WI38 (cell line): ENCODE data around the gene ADGRG1.

ENCODE experiments used
- H3K4me3 ChIP-seq: 2 replicates; pipeline ENCODE4 v1.5.1; 2011; ENCODE audit warnings: low read depth, mild to moderate bottlenecking, control low read depth, low read length
- TF ChIP-seq, protein P1 (sequence below): IDR thresholded peaks from 2 replicates; pipeline ENCODE4 v1.5.1; 2012; ENCODE audit warnings: low read depth, mild to moderate bottlenecking, control low read depth, low read length

ADGRG1 gene

DNA sequence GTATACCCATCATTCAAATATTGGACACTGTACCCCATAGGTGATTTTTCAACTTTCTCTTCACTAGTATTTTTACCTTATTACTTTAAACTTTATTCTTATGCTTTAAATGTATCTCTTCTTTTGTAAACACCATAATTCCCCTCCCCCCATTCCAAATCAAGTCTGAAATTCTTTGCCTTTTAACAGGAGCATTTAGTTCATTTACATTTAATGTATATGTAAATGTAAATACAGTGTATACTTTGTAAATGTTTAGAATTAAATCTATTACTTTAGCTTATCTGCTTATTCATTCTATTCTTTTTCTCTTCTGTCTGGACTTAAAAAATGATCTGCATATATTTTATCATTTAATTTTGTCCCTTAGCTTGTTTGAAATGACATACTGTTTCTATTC is 30.0 kb upstream of the ADGRG1 start:
- H3K4me3 ChIP-seq = no peak overlapping the region
- TF ChIP-seq, protein P1, sequence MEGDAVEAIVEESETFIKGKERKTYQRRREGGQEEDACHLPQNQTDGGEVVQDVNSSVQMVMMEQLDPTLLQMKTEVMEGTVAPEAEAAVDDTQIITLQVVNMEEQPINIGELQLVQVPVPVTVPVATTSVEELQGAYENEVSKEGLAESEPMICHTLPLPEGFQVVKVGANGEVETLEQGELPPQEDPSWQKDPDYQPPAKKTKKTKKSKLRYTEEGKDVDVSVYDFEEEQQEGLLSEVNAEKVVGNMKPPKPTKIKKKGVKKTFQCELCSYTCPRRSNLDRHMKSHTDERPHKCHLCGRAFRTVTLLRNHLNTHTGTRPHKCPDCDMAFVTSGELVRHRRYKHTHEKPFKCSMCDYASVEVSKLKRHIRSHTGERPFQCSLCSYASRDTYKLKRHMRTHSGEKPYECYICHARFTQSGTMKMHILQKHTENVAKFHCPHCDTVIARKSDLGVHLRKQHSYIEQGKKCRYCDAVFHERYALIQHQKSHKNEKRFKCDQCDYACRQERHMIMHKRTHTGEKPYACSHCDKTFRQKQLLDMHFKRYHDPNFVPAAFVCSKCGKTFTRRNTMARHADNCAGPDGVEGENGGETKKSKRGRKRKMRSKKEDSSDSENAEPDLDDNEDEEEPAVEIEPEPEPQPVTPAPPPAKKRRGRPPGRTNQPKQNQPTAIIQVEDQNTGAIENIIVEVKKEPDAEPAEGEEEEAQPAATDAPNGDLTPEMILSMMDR = no peak

- TF ChIP-seq, protein P1 = no peak
- no peak overlapping the region for H3K4me3 ChIP-seq
Observed at GRCh38 chr16:57600048-57600835, 28.2 kb upstream of the ADGRG1 start.

DNA sequence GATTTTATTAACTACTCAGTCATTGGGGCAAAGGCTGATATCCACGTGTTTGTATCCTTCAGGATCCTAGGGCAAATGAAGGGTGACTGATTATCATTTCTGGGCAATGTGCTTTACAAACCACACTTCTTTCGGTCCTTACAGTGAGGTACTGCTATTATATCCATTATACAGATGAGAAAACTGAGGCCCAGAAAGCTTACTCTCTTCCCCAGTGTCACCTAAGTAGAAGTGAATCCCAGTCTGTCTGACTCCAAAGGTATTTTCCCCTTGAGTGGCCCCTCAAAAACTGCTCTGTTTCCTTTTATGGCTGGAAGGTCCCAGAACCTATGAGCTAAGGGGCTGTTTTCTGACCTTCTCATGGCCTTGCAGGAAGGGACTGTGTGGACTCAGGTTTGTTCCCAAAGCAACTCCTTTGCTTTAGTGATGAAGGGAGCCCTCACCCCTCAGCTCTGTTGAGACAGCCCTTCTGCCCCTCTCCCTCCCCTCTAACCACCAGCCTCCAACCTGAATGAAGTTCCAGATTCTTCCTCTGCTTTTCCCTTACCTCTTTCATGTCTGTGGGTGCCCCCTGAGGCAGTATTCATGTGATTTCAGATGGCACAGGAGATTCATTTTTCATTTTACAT is 27.4 kb upstream of the ADGRG1 start:
- TF ChIP-seq, protein P1 = no peak
- no peak overlapping the region for H3K4me3 ChIP-seq

DNA sequence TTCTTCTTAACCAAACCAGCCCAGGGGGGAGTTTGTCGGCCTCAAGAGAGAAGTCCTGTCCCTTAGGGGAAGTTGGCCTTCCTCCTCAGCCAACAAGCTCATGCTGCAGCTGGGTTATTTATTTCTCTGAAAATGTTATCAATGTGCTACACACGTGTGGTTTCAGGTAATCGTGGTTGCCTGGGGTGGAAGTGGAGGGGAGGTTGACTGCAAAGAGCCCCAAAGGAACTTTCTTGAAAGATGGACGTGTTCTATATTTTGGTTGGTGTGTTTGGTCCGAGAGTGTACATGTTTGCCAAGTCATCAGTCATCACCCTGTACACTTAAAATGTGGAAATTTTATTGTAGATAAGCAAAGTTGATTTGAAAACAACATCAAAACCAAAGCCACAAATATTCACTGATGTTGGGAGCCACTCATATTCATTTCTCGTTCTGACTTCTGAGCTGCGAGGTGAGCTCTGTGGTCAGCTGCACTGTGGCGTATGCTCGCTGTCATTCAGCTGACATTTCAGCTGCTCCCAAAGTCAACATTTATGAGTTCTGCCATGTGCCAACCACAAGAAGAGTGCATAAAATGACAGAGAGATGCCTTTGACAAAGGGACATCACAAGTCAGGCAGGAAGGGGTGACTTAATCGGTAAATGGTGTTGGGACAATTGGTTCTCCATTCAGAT is 26.5 kb upstream of the ADGRG1 start:
- TF ChIP-seq, protein P1 = no peak
- no peak overlapping the region for H3K4me3 ChIP-seq

DNA sequence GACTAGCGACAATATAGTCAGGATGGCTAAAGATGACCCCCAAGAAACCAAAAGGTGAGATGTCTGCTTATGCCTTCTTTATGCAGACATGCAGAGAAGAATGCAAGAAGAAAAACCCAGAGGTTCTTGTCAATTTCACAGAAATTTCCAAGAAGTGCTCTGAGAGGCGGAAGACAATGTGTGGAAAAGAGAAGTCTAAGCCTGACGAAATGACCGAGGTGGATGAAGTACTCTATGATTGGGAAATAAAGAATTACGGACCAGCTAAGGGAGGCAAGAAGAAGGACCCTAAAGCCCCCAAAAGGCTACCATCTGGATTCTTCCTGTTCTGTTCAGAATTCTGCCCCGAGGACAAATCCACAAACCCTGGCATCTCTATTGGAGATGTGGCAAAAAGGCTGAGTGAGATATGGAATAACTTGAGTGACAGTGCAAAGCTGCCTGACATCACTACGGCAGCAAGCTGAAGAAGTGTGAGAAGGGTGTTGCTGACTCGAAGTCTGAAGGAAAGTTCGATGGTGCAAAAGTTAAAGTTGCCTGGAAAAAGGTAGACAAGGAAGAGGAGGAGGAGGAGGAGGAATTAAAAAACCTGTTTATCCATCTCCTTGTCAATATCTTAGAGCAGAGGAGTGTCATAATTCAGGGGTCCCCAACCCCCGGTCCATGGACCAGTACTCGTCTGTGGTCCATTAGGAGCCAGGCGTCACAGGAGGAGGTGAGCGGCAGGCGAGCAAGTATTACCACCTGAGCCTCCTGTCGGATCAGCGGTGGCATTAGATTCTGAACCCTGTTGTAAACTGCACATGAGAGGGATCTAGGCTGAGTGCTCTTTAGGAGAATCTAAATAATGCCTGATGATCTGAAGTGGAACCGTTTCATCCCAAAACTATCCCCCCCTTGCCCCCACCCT is 25.1 kb upstream of the ADGRG1 start:
- TF ChIP-seq, protein P1 = no peak
- no peak overlapping the region for H3K4me3 ChIP-seq

DNA sequence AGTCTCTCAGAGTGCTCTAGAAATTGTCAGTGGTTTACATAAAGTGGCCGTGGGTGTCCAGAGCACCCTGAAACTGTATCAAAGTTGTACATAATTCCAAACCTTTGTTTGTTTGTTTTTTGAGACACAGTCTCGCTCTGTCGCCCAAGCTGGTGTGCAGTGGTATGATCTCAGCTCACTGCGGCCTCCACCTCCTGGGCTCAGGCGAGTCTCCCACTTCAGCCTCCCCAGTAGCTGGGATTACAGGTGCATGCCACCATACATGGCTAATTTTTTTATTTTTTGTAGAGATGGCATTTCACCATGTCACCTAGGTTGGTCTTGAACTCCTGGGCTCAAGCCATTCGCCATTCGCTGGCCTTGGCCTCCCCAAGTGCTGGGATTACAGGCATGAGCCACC is 24.3 kb upstream of the ADGRG1 start:
- H3K4me3 ChIP-seq = no peak overlapping the region
- TF ChIP-seq, protein P1 = no peak
